ENCODE results near the gene CCNK.

Gene CCNK

GRCh38 chr14:99556134-99556791, 75.1 kb downstream of the CCNK start:
- DNase-seq = no peak

- no peak for DNase-seq
These were observed 78.2 kb downstream of the CCNK start for GRCh38 chr14:99559286-99559990.

DNA sequence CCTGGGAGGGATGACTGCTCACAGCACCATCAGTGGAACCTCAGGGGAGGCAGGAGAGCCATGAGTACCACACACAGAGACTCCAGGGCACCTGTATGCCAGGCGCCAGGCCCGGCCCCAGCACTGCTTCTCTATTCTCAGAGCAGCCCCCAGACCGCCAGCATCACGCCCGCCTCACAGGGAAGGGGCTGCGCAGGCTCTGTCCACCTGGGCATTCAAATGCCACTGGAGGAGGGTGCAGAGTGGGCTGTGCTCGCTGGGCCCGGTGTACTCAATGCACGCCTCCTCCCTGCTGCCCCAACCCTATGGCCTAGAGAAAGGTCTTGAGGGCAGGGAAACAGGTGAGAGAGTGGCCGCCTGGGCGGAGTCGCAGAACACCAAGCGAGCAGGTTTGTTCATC, 79.2 kb downstream of the CCNK start:
- DNase-seq = no peak

DNA sequence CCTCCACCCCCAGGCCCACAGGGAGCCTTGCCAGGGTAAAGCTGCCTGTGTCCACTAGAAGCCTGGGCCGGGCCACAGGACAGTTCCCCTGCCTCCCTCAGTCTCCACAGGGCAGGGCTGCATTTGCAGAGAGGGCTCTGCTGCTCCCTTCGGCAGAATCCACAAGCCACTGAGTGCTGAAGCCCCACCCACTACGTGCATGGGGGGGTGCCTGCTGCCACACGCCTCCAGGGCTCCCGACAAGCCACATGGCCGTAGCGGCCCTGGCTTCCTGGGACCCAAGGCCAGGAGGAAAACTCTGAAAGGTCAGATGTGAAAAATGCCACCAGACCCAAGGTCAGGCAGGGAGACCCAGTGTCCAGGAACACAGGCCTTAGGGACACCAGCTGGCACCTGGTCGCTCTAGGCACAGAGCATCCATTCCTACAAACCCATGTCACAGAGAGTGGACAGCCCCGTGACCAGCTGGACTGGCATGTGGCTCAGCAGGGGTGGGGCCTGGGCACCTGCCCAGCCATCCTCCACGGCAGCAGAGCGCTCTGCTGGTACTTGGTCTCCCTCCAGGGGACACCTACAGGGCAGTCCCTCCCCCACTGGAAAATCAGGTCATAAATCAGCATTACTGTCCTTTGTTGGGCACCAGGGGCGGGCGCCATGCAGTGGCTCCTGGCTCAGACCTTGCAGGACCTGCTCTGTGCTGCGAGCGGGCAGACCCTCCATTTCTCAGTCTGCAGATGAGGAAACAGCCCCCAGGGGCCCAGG, 79.9 kb downstream of the CCNK start:
- DNase-seq = no peak

DNA sequence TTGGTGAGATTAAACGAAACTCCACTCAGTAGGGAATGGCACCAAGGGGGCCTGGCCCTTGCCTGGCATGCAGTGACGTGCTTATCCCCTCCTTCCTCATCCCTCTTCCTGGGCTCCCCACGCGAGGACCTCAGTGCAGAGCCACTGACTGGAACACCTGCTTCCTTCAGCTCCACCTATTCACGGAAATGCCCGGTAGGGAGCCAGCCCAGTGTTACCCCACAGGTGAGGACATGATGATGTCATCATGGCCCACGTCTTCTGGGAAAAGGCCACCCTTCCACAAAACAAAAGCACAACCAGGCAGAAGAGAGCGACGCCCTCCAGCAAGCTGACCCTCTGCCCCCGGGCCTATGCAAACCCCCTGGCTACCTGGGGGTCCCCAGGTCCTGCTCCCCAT, 80.7 kb downstream of the CCNK start:
- DNase-seq = no peak
